ENCODE results near the gene CEP112. TPM values are rescaled to one million over a fixed set of nuclear protein-coding genes. Genes with fewer than 3 reads are reported as not detected.
"Not testable (repeated sequence)": the region's sequence is repeated elsewhere in the genome, so short reads cannot be mapped to it uniquely, and the experiment has no call there.

CEP112 gene
- total RNA-seq, 4 donors from 2014 or later = 1.1 to 12.9 (median 9.1) TPM

GRCh38 chr17:66169839-66170238, 22.1 kb downstream of the CEP112 start:
- Histone ChIP-seq H3K9me3 (no peaks in the 10 kb centered on the region), H3K4me1 (no peaks in the 10 kb centered on the region), H3K4me3 (no peak overlapping the region), H3K36me3 (no peaks in the 10 kb centered on the region), H3K27me3 (no peaks in the 10 kb centered on the region), H3K27ac (no peak overlapping the region)
- in situ Hi-C loops (cut with MboI; ENCODE audit: low pct_ligation_motif_present in 1 of 4, low pct_unique_long_range_greater_than_20kb in 1 of 4, low sequenced_read_pairs in 3 of 4) (loop anchor here (10.0 to 25.0 kb wide), 4 partner anchors 608 to 935 kb away; partner anchors contain the start of gene AXIN2 (in 2 of the 4)), intact Hi-C loops (cut with DNase I; ENCODE audit: low total_unique reads) (loop anchor here (5.0 kb wide), 1 partner anchor 878 kb away; no protein-coding TSS in a partner anchor)
- TF ChIP-seq POLR2A (IDR thresholded peaks at IDR 0.05) = no peak
- TF ChIP-seq POLR2AphosphoS5 (IDR thresholded peaks at IDR 0.05) = no peak
- 83 to 92% methylated on average over 3 of the region's 3 CpGs for WGBS, 2 donors (ENCODE audit: low coverage in 1 of 2)
- DNase-seq = no peak

- no peak overlapping the region for H3K4me3 ChIP-seq
- no peaks in the 10 kb centered on the region for H3K36me3 ChIP-seq
- no peaks in the 10 kb centered on the region for H3K4me1 ChIP-seq
- in situ Hi-C loops (cut with MboI; ENCODE audit: low pct_ligation_motif_present in 1 of 4, low pct_unique_long_range_greater_than_20kb in 1 of 4, low sequenced_read_pairs in 3 of 4) = loop anchor here (10.0 to 25.0 kb wide), 4 partner anchors 605 to 933 kb away; partner anchors contain the start of gene AXIN2 (in 2 of the 4)
- no peaks in the 10 kb centered on the region for H3K9me3 ChIP-seq
- intact Hi-C loops (cut with DNase I; ENCODE audit: low total_unique reads) = loop anchor here (5.0 kb wide), 1 partner anchor 875 kb away; no protein-coding TSS in a partner anchor
- TF ChIP-seq POLR2AphosphoS5 (IDR thresholded peaks at IDR 0.05) (no peak), POLR2A (IDR thresholded peaks at IDR 0.05) (no peak), EP300 (IDR thresholded peaks at IDR 0.05; ENCODE audit: low read depth) (no peak), CTCF (IDR thresholded peaks at IDR 0.05) (no peak)
- DNase-seq = no peak
- WGBS, 2 donors (ENCODE audit: low coverage in 1 of 2) = 70 to 75% methylated on average over 4 to 5 of the region's 5 CpGs
- H3K27me3 ChIP-seq = no peaks in the 10 kb centered on the region
- H3K27ac ChIP-seq = peak overlapping the region in 1 of 4 donors; percentile 54
Observed at GRCh38 chr17:66167189-66167815, 24.6 kb downstream of the CEP112 start.

DNA sequence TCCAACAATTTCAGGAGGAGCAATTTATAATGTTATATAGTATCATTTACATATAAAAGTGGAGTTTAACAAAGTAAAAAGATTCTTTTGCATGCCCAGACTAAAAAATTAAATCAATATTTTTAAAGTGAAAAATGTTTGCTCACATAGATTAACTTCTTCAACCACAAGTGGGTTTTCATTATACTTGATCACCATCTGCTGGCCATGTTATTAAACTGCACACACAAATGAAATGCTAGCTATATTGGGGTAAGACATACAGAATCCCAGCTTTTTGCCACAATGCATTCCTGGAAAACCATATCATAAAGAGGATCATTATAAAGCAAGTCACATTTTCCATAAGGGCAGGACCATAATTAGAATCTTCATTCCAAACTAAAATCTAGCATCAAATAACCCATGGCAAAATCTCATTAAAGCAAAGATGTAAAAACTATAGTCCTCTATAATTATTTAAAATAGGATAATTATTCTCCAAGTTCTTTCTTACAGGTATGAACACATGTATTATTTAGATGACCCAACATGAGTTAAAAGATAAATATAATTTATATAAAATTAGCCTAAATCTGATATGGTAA, 26.3 kb downstream of the CEP112 start:
- no peak overlapping the region for H3K27ac ChIP-seq
- H3K27me3 ChIP-seq = no peaks in the 10 kb centered on the region
- no peak overlapping the region for H3K4me3 ChIP-seq
- DNase-seq = no peak
- intact Hi-C loops (cut with DNase I; ENCODE audit: low total_unique reads) (loop anchor here (5.0 kb wide), 1 partner anchor 873 kb away; no protein-coding TSS in a partner anchor), in situ Hi-C loops (cut with MboI; ENCODE audit: low pct_ligation_motif_present in 1 of 4, low pct_unique_long_range_greater_than_20kb in 1 of 4, low sequenced_read_pairs in 3 of 4) (loop anchor here (10.0 to 25.0 kb wide), 4 partner anchors 603 to 931 kb away; partner anchors contain the start of gene AXIN2 (in 2 of the 4))
- H3K9me3 ChIP-seq = no peaks in the 10 kb centered on the region
- TF ChIP-seq POLR2A (IDR thresholded peaks at IDR 0.05) = no peak
- peak; percentile 64 to 83 (median 72) for TF ChIP-seq CTCF (IDR thresholded peaks at IDR 0.05)
- no peaks in the 10 kb centered on the region for H3K4me1 ChIP-seq
- H3K36me3 ChIP-seq = no peaks in the 10 kb centered on the region

DNA sequence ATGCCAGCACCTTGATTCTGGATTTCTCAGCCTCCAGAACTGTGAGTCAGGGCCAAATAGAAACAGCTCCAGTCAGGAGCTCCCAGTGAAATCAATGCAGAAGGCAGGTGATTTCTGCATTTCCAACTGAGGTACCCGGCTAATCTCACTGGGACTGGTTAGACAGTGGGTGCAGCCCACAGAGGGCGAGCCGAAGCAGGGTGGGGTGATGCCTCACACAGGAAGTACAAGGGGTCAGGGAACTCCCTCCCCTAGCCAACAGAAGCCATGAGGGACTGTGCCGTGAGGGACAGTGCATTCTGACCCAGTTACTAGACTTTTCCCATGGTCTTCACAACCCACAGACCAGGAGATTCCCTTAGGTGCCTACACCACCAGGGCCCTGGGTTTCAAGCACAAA, 36.9 kb downstream of the CEP112 start:
- 83 to 84% methylated on average over 1 to 4 of the region's 4 CpGs for WGBS, 2 donors (ENCODE audit: low coverage in 1 of 2)
- H3K4me1 ChIP-seq; H3K36me3 ChIP-seq; H3K4me3 ChIP-seq; H3K27ac ChIP-seq; intact Hi-C loops (cut with DNase I; ENCODE audit: low total_unique reads); H3K9me3 ChIP-seq; H3K27me3 ChIP-seq: not testable (repeated sequence)
- in situ Hi-C loops (cut with MboI; ENCODE audit: low pct_ligation_motif_present in 1 of 4, low pct_unique_long_range_greater_than_20kb in 1 of 4, low sequenced_read_pairs in 3 of 4) = loop anchor here in 3 of 4 donors (25.0 kb wide), 2 partner anchors 593 to 868 kb away; partner anchors contain the start of gene AXIN2 (in 2 of the 3)
- peak; percentile 28 for DNase-seq
- TF ChIP-seq POLR2A (IDR thresholded peaks at IDR 0.05) = peak; percentile 9

DNA sequence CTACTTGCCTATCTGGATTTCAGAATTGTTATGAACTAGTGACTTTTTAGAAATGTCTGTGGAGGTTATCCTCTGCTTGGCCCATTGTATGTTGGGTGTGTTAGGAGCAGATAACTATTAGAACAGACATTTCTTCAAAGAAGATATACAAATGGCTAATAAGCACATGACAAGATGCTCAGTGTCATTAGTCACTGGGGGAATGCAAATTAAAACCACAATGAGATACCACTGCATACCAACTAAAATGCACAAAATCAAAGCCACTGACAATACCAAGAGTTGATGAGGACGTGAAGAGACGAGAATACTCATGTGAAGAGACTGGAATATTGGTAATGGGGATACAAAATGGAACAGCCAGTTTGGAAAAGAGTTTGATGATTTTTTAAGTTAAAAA, 39.2 kb downstream of the CEP112 start:
- in situ Hi-C loops (cut with MboI; ENCODE audit: low pct_ligation_motif_present in 1 of 4, low pct_unique_long_range_greater_than_20kb in 1 of 4, low sequenced_read_pairs in 3 of 4) (loop anchor here in 3 of 4 donors (25.0 kb wide), 2 partner anchors 590 to 865 kb away; partner anchors contain the start of gene AXIN2 (in 2 of the 3)), intact Hi-C loops (cut with DNase I; ENCODE audit: low total_unique reads) (no loop called here)
- TF ChIP-seq POLR2A (IDR thresholded peaks at IDR 0.05) = no peak
- TF ChIP-seq EP300 (IDR thresholded peaks at IDR 0.05; ENCODE audit: low read depth) = no peak
- no peak for TF ChIP-seq CTCF (IDR thresholded peaks at IDR 0.05)
- no peak for TF ChIP-seq POLR2AphosphoS5 (IDR thresholded peaks at IDR 0.05)
- 81 to 97% methylated on average over 2 of the region's 2 CpGs for WGBS, 2 donors (ENCODE audit: low coverage in 1 of 2)
- Histone ChIP-seq H3K27me3 (no peaks in the 10 kb centered on the region), H3K9me3 (no peaks in the 10 kb centered on the region), H3K27ac (no peak overlapping the region), H3K4me1 (peaks cover 0 to 4% (median 0%) of the 10 kb centered on the region in 4 donors), H3K4me3 (no peak overlapping the region), H3K36me3 (no peaks in the 10 kb centered on the region)
- no peak for DNase-seq
